NCI-H1092 treated with DMSO at 0.1 percent for 48 hours (cell line): Measurements from ENCODE around the gene AAGAB.
"Not testable (repeated sequence)": the region's sequence is repeated elsewhere in the genome, so short reads cannot be mapped to it uniquely, and the experiment has no call there.

Experiments used
- DNase-seq: peaks from one replicate; lab custom pipeline; 2025; lab: John Stamatoyannopoulos, UW

AAGAB gene, protein sequence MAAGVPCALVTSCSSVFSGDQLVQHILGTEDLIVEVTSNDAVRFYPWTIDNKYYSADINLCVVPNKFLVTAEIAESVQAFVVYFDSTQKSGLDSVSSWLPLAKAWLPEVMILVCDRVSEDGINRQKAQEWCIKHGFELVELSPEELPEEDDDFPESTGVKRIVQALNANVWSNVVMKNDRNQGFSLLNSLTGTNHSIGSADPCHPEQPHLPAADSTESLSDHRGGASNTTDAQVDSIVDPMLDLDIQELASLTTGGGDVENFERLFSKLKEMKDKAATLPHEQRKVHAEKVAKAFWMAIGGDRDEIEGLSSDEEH

DNA sequence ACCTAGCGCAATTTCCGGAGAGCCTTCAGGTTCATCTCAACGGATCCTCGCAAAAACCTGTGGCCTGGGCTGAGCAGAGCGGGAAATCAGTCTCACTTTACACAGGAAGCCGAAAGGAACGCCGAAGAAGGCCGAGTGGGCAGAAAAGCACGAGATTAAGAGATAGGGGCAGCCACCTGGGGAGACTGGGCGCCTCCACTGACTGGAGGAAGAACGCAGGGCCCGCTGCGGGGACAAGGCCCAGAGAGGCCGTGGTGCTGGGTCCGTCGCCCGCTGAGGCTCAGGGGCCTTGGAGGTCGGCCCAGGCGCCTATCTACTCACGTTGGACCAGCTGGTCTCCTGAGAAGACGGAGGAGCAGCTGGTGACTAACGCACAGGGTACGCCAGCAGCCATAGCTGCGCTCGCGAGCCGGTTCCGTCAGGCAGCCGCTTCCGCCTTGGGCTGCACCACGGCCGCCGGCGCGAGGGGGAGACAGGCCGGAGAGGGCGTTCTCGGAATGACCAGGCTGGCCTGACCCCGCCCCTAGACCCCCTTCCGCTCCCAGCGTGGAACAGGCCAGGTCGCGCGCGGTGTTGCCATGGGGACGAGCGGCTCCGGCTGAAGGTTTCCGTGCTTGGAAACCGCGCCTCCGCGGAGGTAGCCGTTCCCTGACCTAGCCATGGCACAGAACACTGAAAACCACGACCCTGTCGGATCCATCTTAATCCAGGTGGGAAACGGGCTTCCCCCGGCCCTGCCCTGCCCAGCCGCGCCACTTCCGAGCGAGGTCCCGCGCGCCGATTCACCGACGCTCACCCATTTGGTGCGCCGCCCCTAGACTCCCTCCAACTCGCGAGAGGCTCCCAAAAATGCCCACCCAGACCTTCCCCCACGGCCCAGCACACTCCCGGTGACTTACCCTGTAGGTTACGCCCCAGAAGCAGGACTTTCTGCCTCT is at the start of gene AAGAB, which contains the start of gene IQCH:
Gene AAGAB (minus strand): TSS at position 424 of the 938 bp plus-strand sequence. CDS start 30 bp downstream, at position 394.
Gene IQCH (plus strand): TSS at position 549 of the 938 bp plus-strand sequence. CDS start 111 bp downstream, at position 660.
- DNase-seq: peak; percentile 90

DNA sequence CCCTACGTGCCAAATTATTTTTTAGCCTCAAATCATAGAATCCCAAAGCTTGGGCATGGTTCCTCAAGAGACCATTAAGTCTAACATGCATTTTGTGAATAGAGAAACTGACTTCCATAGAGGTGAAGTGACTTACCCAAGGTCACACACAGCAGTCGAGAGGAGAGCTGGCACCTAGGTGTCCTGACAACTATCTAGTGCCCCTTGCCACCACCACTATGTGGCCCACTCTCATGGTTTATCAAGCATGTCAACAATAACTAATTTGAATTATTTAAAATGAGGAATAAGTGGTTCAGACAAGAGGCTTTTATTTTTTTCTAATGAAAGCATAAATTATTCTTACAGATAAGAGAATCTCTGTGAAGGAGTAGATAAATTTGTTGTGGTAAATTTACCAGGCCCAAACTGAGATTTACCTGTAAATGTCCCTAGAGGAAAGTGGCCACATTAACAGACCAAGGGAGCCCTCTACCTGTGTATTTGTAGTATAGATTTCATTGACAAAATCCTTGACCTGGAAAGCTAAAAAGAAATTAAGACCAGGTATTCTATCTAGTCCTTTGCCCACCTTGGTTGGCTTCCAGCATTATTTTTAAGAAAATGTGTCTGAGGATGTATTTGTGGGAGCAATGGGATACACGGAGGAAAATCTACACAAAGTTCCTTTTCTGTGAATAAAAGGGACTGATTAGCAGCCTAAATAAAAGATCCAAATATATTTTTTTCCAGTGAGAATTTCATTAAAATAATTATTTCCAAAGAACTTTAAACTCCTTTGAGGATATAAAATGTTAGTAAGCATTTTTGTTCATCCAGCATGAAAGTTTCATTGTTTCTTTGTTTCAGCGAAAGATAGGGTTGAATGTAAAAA is 49.3 kb upstream of the AAGAB start:
- peak; percentile 27 for DNase-seq

DNA sequence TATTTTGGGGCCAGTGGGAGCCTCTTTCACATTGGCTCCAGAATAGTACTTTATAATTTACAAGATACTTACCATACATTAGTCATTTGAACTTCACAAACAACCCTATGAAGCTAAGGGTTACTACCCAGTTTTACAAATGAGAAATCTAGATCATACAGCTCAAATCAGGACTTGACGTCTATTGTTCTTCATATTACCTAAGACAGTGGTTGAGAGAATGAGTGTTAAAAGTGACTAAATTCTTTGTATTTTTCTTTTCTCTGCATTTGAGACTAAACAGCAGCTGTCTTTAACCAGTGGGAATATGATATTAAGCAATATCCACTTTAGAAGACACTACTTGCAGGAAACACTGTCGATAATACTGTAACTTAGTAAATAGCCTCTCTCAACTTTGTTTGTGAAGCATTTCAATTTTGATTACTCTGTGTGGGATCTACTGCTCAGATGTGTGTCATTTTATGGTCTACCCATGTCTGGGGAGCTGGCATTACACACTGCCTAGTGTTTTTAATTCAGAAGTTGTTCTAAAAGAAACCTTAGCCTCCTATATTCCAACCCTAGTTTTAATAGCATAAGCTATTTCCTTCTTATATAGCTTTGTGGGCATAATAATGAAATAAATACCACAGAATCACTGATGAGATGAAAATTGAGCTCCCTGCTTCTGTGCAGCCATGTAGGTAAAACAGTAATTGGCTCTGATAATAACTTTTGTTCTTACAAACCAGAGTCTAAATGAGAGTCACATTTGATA is 46.0 kb upstream of the AAGAB start:
- no peak for DNase-seq

DNA sequence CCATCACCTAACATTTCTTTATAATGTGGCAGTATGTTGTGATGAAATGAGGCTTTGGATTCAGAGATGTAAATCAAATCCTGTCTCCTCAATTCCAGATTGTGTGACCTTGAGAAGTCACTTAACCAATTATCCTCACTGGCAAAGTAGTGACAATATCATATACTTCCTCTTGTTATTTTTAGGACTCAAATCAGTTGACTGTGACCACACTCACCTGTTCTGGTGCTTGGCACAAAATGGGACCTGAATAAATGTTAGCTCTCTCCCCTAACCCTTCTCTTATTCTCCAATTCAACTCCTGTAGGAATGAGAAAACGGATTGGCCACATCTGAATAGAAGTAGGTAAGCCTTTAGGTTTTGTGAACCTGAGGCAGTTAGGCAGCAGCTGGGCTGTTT is 42.2 kb upstream of the AAGAB start:
- no peak for DNase-seq

DNA sequence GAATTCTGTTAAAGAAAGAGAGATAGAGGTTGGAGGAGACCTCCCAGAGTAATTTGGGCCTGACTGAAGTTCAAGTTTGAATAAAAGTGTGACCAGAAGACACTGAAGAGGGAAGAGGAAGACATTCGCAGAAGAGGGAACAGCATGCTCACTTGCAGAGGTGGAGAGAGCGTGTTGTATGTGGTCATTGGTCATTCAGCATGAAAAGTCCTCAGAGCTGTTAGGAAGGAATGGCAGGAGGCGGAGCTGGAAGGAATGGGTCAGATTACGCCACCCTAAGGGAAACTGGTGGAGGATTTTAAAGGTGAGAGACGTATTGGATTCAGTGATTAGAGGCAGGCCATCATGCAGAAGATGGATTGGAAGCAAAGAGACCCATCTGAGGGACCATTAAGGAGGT is 41.7 kb upstream of the AAGAB start:
- no peak for DNase-seq

DNA sequence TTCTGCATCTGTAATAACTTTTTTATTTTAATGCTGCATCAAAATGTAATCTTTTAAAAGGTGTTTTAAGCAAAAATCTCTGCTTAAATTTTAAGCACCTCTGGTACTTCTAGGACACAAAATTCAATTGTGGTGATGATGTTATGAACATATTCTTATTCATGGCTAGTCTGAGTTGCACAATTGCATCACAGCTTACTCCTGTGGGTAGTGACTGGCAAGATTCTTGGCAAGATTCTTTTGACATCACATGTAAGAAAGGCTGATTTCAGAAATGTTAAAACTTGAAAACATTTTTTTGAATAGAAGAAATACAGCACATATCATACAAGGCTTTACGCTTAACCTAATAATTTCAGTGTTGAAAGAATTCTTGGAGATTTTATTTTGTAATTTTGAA is 35.9 kb upstream of the AAGAB start:
- no peak for DNase-seq

DNA sequence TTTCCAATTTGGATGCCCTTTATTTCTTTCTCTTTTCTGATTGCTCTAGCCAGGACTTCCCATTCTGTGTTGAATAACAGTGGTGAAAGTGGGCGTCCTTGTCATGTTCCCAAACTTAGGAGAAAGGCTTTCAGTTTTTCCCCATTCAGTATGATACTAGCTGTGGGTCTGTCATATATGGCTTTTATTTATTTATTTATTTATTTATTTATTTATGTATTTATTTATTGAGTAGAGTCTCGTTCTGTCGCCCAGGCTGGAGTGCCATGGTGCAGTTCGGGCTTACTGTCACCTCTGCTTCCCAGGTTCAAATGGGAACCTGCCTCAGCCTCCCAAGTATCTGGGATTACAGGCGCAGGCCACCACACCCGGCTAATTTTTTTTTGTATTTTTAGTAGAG is 31.9 kb upstream of the AAGAB start:
- DNase-seq: not testable (repeated sequence)

DNA sequence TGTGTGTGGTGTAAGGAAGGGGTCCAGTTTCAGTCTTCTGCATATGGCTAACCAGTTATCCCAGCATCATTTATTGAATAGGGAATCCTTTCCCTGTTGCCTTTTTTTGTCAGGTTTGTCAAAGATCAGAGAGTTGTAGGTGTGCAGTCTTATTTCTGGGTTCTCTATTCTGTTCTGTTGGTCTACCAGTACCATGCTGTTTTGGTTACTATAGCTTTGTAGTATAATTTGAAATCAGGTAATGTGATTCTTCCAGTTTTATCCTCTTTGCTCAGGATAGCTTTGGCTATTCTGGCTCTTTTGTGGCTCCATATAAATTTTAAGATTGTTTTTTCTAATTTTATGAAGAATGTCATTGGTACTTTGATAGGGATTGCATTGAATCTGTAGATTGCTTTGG is 31.2 kb upstream of the AAGAB start:
- not testable (repeated sequence) for DNase-seq

DNA sequence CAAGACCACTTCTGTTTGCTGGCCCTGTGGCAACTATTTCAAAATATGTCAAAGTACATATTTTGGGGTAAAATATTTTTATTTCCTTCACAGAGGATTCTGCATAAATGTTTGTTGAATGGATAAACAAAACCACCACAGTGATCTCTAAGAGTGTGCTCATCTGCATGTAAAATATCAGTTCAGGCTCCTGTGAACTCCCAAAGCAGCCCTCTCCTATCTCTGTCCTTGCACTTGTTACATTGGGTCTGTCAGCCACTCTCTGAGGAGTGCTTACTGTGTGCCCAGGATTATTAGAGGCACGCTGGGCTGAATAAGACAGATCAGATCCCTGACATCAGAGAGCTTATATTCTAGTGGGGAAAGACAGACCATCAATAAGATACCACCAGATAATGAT is 27.3 kb upstream of the AAGAB start:
- no peak for DNase-seq

DNA sequence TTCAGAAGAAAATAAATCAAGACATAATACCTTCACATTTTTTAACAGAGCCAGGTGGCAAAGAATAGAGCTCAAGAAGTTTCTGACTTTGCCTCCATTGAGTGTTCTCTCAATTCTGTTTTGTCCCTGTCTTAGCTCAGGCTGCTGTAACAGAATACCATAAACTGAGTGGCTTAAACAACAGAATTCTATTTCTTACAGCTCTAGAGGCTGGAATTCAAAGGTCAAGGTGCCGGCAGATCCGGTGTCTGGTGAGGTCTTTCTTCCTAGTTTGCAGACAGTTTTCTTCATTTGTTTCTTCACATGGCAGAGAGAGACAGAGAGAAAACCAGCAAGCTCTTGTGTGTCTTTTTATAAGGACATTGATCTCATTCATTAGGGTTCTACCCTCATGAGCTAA is 25.8 kb upstream of the AAGAB start:
- DNase-seq: no peak

DNA sequence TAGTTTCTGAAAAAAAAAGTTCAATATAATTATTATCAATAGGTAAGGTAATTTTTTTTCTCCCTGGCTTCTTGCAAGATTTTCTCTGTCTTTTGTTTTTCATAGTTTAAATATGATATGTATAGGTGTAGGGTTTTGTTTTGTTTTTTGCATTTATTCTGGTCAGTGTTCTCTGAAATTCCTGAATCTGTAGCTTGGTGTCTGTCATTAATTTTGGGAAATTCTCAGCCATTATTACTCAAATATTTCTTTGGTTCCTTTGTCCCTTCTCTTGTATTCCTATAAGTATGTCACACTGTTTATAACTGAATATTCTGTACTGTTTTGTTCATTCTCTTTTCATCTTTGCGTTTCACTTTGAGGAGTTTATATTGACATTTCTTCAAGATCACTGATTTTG is 22.2 kb upstream of the AAGAB start:
- no peak for DNase-seq

DNA sequence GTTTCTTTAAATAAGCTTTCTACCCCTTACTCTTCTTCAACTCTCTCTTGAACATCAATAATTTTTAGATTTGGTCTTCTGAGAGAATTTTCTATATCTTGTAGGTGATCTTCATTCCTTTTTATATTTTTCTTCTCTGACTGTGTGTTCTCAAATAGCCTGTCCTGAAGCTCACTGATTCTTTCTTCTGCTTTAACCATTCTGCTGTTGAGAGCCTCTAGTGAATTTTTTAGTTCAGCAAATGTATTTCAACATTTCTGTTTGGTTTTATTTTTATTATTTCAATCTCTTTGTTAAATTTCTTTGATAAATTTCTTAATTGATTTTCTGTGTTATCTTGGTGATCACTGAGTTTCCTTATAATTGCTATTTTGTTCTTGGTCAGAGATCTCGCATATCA is 19.8 kb upstream of the AAGAB start:
- DNase-seq: no peak

DNA sequence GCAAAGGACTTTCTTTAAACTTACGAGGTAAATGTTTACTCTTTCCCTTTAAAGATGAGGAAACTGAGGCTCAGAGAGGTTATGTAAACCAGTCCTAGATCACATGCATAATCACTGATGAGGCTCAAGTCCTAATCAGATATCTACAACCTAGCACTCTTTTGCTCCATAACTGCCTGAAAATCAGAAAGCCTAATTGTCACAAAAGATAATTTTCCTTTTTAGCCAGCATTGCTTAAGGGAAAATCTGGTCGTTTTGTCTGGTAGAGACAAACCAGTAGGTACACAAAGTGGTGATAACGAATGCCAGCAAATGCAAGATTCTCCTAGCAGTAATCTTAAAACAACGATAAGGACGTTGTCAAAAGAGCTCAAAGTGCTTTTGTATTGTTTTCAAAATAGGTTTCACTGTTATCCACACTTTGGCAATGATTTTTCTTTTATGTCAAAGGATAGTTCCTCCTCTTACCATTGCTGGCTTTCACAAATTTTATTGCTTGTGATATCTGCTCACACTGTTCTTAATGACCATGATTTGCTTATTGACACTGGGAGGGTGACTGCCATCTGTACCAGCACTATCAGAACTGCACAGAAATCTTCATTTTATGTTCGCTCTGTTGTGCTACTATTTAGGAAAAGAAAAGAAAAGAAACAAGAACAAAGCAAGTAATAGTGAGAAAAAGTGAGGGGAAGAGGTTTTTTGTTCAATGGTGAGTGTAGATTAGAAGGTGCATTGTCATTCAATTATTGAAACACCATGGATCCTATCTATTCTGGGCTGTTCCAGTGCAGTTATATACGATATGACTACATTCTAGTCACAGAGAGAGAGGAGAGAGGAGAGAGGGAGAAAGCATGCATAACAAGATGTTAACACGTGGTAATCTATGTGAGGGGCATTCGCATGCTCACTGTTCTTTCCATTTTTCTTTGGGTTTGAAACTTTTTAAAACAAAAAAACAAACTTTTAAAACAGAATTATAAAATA is 13.8 kb upstream of the AAGAB start:
- DNase-seq: no peak

DNA sequence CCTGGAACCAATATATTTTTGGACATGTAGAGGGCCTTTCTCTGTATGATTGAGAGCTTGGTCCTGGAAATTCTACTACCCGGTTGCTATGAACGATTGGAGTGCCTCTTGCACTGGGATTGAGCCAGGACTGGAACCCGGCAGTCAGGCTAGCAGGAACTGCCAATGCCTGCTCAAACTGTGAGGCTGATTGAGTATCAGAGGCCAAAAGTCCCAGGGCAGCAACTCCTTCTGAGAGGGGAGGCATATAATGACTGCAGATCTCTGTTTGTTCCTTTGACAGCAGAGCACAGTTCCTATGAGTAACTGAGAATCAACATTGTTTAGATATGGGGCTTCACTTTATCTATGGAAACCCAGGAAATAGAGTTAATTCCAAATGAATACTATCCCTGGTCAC is 13.0 kb upstream of the AAGAB start:
- no peak for DNase-seq

DNA sequence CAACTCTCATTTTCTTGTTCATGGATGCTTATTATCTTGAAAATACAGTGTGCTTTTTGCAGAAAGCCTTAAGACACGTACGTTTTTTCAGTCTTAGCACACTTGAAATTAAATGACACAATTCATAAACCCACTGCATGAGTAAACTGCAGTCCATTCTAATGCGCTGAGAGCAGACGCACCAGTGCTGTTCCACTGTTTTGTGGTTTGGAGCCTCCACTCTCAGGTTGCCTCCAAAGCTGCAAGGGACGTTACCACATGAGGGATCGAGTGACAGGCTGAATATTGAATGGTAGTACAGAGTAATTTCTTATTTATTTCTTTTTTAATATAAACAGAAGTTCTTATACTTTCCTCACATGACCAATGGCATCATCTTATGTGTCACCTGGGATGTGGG is 12.4 kb upstream of the AAGAB start:
- DNase-seq: no peak

DNA sequence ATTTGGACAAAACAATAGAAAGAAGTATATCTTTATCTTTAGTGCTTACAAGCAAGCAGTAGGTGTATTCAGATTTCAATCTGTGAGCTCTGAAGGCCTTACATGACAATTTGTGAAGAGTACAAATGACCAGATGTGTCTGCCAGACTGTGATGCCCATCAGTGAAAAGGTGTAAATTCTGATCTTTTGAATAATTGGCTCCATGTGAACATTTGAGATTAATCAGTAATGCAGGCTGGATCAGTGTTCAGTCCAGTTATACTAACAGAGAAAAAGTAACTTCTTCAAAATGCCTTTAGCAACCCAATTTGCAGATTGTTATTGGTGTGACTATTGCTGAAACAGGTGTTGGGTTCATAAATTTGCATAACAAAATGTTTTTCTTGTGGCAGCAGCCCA is 5.3 kb upstream of the AAGAB start:
- DNase-seq: no peak

DNA sequence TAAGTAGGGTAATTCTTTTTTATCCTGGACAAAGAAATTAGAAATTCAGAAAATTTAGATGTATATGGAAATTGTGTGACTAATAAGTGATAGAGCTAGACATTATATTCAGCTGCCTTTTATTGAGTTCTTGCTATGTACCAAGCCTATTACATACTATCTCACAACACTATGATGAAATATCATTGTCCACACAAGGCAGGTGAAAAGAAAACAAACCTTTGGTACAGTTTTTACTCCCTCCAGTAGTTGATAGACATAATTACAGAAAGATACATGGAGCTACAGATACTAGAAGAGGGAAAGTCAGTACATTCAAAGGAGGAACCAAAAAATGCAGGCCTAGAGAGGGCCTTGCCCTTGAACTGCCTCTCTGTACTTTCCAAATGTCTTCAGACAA is 4.9 kb upstream of the AAGAB start:
- DNase-seq: no peak

DNA sequence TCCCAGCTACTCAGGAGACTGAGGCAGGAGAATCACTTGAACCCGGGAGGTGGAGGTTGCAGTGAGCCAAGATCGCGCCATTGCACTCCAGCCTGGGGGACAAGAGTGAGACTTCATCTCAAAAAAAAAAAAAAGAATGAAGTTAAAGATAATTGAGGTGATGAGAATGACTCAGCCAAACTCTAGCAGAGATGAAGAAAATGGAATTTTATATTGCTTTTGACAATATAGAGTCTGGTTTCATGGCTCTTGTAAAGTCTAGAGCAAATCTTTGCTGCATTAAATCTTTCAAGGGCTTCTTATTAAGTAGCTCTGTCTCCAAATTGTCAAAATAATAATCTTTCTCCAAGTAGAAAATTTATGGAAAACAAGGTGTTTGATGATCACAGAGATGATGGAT is 4.0 kb upstream of the AAGAB start:
- DNase-seq: not testable (repeated sequence)

DNA sequence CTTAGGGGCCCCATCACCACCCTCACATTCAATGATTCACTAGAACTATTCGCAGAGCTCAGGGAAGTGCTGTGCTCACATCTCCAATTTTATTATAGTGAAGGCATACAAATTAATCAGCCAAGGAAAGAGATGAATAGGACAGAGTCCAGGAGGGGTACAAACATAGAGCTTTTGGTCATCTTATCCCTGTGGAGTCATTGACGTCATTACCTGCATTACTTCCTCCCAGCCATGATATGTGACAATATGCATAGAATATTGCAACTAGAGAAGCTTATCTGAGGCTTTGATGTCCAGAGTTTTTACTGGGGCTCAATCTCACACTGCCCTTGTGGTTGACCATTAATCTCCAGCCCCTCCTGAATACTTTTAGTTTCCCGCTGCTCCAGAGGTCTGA is 1.6 kb upstream of the AAGAB start:
- no peak for DNase-seq
